ENCODE measurements around the gene RNF222.
"Not testable (repeated sequence)": the region's sequence is repeated elsewhere in the genome, so short reads cannot be mapped to it uniquely, and the experiment has no call there.

Gene RNF222

GRCh38 chr17:8382880-8383142, 14.8 kb downstream of the RNF222 start:
- in situ Hi-C loops (cut with MboI; ENCODE audit: low sequenced_read_pairs) = no loop called here

GRCh38 chr17:8382052-8382879, 15.4 kb downstream of the RNF222 start:
- in situ Hi-C loops (cut with MboI; ENCODE audit: low sequenced_read_pairs) = no loop called here

DNA sequence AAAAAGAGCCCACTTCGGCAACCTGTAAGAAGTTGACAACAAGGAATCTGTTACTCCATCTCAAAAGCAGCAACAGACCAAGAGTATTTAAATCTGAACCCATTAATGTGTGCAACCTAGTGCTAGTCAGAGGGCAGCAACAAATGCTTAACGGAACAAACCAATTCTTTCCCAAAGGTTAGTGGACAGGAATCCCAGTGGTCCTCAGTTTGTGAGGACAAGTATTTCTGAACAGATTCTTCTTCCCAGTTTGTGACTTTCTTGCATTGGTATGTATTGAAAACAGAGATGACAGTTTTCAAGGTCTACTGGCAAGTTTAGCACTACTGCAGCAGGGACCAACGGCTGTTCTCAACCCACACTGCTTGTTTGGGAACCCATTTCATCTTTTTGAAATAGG, 17.6 kb downstream of the RNF222 start:
- in situ Hi-C loops (cut with MboI; ENCODE audit: low sequenced_read_pairs) = no loop called here

DNA sequence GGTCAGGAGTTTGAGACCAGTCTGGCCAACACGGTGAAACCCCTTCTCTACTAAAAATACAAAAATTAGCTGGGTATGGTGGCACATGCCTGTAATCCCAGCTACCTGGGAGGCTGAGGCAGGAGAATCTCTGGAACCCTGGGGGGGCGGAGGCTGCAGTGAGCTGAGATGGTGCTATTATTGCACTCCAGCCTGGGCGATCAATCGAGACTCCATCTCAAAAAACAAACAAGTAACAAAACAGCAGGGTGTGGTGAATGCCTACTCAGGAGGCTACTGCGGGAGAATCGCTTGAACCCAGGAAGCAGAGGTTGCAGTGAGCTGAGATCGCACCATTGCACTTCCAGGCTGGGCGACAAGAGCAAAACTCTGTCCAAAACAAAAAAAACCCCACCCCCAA, 19.5 kb downstream of the RNF222 start:
- in situ Hi-C loops (cut with MboI; ENCODE audit: low sequenced_read_pairs) = not testable (repeated sequence)

GRCh38 chr17:8377422-8377821, 20.2 kb downstream of the RNF222 start:
- in situ Hi-C loops (cut with MboI; ENCODE audit: low sequenced_read_pairs) = no loop called here

GRCh38 chr17:8376271-8377067, 21.2 kb downstream of the RNF222 start, which contains the start of gene KRABD2:
Gene KRABD2, minus strand, starts transcription at chr17:8376704.
- in situ Hi-C loops (cut with MboI; ENCODE audit: low sequenced_read_pairs) = no loop called here

DNA sequence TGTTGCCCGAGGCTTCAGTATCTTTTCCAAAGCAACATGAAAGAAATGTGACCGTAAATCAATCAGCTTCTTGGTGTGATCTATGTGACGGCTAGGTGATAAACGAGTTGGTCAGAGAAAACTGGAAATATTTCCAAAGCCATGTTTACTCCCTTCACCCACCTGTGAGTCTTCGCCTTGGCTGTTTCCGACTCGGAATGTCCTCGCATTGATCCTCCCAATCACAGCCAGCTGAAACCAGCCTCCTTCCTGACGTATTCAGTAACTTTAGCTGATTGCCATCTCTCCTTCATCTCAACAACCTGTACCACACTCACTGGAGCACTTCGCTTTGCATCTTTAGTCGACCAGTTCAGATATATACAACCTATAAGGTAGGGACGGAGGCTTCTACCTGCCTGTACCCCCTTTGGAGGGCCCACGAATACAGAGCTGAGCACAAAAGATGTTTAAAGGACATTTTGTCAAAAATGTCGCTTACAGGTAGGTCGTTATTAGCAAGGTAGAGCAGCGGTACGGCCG, 21.8 kb downstream of the RNF222 start:
- in situ Hi-C loops (cut with MboI; ENCODE audit: low sequenced_read_pairs) = no loop called here

- in situ Hi-C loops (cut with MboI; ENCODE audit: low sequenced_read_pairs) = not testable (repeated sequence)
Measured at GRCh38 chr17:8373856-8374255, 23.8 kb downstream of the RNF222 start.

DNA sequence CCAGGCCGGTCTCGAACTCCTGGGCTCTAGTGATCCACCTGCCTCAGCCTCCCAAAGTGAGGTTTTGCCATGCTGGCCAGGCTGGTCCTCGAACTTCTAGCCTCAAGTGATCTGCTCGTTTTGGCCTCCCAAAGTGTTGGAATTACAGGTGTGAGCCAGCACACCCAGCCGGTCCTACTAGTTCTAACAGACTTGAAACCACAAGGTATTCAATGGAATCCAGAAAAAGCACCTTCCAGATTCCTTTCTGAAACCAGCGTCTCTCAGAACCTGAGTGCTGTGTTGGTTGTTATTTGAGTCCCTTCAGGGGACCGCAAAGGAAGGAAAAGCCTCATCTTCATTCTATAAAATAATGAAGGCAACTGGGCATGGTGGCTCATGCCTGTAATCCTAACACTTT, 25.2 kb downstream of the RNF222 start:
- in situ Hi-C loops (cut with MboI; ENCODE audit: low sequenced_read_pairs) = no loop called here

DNA sequence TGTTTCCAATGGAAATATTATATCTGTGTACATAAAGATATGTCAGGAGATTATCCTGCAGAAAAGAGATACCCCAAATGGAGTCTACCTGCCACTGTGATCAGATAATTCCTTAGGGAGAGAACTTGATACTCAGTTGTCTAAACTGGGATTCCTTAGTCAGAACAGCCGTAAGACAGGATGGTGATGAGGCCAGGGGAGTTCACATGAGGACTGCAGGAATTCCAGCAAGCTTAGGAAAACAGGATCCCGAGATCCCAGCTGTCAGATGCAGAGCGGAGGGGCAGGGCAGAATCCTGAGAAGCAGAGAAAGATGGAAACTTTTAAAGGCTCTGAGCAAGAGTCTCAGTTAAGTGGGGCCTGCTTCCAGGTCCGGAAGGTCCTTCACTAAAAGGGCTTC, 25.8 kb downstream of the RNF222 start:
- in situ Hi-C loops (cut with MboI; ENCODE audit: low sequenced_read_pairs) = no loop called here

- in situ Hi-C loops (cut with MboI; ENCODE audit: low sequenced_read_pairs) = no loop called here
Measured at GRCh38 chr17:8369944-8370343, 27.7 kb downstream of the RNF222 start.

DNA sequence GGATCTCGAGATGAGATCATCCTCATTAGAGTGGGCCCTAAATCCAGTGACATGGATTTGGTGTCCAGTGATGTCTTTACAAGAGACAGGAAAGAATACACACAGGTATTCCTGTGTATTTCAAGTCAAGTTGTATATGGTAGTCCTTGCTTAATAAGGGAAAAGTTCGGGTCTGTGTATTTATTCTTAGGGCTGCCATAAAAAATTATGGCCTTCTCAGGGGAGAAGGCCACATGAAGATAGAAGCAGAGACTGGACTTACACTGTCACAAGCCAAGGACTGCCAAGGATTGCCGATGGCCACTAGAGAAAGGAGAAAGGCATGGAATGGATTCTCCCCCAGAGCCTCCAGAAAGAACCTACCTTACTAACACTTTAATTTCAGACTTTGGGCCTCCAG, 29.4 kb downstream of the RNF222 start:
- in situ Hi-C loops (cut with MboI; ENCODE audit: low sequenced_read_pairs) = no loop called here

DNA sequence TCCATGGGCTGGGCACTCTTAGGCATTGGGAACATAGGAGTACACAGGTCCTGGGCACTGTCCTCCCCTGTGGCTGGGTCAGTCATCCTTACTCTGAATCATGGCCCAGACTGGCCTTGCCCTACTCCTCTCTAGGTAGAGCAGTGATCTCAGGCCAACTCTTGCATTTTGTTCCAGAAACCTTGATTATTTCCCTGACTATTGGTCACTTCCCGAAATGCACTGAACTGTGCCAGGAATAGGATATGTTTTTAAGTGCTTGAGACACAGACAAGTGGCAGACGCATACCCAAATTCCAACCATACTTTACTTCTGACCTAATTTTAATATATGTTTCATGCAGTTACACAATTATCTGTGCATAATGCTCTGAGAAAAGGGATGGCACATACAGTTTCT, 31.4 kb downstream of the RNF222 start:
- in situ Hi-C loops (cut with MboI; ENCODE audit: low sequenced_read_pairs) = no loop called here

DNA sequence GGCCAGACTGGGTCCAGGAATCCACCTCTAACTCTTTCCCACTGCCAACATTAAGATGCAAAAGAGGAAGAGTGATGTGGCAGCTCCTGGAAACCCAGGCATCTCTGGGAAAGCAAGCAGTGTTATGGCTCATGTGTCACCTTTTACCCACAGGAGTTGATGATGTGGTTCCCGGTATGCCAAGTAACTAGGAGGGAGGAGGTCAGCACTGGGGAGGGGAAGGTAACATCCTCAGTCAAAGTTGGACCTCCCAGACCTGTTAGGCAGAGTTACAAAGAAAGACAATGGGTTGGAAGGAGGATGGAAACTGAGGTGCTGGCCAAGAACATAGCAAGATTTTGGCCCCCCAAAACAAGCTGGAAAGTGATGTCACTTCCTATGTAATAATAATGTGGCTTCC, 32.5 kb downstream of the RNF222 start:
- in situ Hi-C loops (cut with MboI; ENCODE audit: low sequenced_read_pairs) = no loop called here

DNA sequence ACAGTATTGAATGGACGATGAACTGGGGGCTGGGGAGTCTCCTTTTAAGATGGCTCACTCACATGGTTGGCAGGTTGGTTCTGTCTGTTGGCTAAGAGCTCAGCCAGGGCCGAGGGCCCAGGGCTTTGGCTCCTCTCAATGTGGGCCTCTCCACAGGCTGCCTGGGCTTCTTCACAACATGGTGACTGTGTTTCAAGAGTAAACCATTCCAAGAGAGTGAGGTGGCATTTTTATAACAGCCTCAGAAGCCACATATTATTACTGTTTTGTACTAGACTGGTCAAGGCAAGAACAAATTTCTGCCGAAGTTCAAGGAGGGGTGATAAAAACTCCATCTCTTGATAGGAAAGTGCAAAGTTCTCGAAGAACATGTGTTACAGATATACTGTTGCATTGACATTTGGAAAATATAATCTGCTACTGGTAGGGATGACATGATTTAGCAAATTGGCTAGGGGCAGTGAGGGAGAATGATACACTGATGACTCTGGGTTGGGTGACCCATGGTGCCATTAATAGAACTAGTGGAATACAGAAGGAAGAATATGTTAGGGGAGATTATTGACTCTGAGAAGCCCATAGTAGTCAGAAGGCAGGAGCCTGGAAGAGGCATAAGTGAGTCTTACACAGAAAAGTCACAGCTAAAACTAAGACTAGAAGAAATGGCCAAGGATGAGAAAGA, 34.8 kb downstream of the RNF222 start:
- in situ Hi-C loops (cut with MboI; ENCODE audit: low sequenced_read_pairs) = no loop called here

DNA sequence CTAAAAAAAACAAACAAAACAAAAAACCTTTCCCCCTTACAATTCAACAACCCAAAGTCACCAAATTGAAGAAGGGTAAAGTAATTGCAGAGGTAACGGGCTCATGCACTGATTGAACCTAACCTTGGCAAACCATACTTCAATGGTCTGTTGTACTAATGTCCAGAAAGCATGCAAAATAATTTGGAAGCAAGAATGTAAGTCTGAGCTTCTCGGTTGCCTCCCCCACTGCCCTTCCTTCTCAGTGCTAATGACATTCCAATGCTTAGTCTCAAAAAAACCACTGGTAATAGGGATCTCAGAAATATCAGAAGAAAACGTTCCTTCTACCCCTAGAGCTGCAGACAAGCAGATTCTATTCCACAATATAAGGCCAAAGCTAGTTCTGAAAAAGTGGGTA, 36.9 kb downstream of the RNF222 start:
- in situ Hi-C loops (cut with MboI; ENCODE audit: low sequenced_read_pairs) = no loop called here

DNA sequence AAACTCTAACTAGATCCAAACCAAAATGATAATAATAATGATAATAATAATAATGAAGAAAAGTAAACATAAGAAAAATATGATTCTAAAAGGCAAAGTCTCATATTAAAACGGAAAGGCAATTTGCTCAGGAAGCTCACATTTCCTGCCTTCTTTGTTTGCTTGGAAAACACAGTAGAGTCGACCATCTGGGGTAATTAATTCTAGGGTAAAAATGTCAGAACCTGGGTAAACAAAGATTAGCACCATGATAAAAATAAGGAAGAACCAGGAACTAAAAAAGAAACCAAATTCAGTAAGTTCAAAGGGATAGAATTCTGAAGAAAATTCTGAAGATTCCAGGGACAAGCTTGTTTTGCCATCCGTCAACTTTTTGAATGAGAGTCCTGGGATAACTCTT, 37.4 kb downstream of the RNF222 start:
- in situ Hi-C loops (cut with MboI; ENCODE audit: low sequenced_read_pairs) = no loop called here

DNA sequence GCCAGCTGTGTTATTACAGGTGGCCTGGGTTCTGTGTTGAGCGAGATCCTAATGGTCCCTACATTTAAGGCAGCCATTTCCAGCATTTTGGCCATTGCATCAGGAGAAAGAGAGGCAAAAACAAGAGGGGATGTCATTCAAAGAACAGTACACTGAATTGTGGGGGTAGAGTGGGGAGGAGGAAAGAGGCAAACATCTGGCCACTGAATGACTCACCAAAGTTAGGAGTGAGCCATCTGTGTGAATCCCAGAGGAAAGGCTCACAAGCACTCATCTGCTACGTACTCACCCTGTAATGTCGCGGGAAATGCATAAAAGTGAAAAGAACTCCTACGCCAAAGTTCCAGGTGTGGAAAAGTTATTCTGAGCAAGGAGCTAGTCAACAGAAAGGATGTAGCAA, 37.9 kb downstream of the RNF222 start:
- in situ Hi-C loops (cut with MboI; ENCODE audit: low sequenced_read_pairs) = no loop called here

GRCh38 chr17:8357910-8358309, 39.7 kb downstream of the RNF222 start:
- in situ Hi-C loops (cut with MboI; ENCODE audit: low sequenced_read_pairs) = no loop called here

- in situ Hi-C loops (cut with MboI; ENCODE audit: low sequenced_read_pairs) = no loop called here
Measured at GRCh38 chr17:8354236-8354635, 43.4 kb downstream of the RNF222 start.

- in situ Hi-C loops (cut with MboI; ENCODE audit: low sequenced_read_pairs) = no loop called here
Measured at GRCh38 chr17:8353736-8354135, 43.9 kb downstream of the RNF222 start.

DNA sequence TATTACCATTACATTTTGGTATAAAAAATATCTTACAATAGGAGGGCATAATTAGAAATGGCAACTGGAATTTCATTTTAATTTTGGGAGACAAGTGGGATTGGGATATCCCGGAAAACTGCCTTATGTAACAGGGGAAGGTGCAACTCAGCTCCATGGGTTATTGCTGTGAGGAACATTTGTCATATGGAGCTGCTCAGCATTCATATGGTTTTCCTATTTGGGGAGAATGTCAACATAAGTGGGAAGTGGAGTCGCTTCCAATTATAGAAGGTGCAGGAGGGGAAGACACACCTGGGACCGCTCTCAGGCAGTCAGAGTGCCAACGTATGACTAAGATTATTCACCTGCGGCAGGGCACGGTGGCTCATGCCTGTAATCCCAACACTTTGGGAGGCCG, 47.3 kb downstream of the RNF222 start:
- in situ Hi-C loops (cut with MboI; ENCODE audit: low sequenced_read_pairs) = no loop called here
